ENCODE results near the gene HPCAL1. TPM values are rescaled to one million over a fixed set of nuclear protein-coding genes. Genes with fewer than 3 reads are reported as not detected.

HPCAL1 gene
- total and polyA plus RNA-seq, 8 donors = 22.1 to 32.7 (median 26.4) TPM

DNA sequence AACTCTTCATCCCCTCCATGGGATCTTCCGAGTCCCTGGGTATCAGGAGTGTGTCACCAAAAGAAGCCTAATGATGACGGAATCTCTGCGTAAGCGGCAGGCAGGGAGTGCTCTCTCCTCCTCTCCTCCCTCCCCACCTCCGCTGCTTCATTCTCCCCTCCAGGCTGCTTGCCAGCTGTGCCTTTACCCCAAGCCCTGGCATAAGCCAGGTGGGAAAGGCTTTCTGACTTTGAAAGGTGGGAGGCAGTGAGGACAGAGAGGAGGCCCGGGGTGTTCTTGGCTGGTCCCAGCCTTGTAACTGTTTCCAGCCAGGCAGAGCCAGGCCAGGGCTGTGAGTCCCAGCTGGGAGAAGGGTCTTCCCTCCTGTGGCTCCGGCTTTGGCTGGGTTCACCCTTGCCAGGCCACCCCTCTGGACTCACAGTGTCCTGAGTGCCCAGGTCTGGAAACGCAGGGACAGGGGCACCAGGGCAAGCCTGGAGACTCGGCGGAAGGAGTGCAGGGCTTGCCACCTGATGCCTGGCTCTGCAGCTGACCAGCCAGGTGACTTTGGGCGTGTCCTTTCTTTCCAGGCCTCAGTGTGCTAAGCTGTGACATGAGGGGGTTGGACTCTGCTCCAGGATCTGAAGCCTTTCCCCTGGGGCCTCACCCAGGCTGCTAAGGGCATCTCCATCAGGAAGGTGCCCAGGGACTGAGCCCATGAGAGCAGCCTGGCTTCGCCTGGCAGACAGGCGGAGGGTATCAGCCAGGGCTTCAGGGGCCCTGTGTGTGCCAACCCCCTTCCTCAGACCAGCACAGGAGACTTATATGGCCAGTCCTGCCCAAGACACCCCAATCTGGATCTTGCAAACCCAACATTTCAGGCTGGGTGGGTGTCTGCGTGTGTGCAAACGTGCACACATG, 32.7 kb upstream of the HPCAL1 start:
- peak in 1 of 6 donors; percentile 69 for DNase-seq
- peak in 1 of 4 donors; percentile 4 for ATAC-seq
- no peak for FAIRE-seq

DNA sequence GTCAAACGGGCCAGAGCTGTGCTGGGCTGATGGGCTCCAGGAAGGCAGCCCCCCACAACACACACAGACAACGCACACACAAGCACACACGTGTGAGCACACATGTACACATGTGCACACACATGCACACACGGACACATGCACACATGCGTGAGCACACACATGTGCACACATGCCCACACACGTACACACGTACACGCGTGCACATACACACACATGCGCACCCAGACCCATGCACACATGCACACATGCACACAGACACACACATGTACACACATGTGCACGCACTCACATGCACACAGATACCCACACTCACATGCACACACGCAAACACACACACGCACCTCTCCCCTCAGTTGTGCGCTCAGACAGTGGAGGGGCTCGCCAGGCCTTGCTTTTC, 31.2 kb upstream of the HPCAL1 start:
- Histone ChIP-seq H3K36me3 (no peaks in the 10 kb centered on the region), H3K27ac (peak overlapping the region in 2 of 4 donors; percentile 63 to 77), H3K27me3 (no peaks in the 10 kb centered on the region), H3K4me1 (peaks cover 5 to 16% (median 15%) of the 10 kb centered on the region in 3 donors), H3K9me3 (no peaks in the 10 kb centered on the region), H3K4me3 (no peak overlapping the region)
- TF ChIP-seq, protein P1, sequence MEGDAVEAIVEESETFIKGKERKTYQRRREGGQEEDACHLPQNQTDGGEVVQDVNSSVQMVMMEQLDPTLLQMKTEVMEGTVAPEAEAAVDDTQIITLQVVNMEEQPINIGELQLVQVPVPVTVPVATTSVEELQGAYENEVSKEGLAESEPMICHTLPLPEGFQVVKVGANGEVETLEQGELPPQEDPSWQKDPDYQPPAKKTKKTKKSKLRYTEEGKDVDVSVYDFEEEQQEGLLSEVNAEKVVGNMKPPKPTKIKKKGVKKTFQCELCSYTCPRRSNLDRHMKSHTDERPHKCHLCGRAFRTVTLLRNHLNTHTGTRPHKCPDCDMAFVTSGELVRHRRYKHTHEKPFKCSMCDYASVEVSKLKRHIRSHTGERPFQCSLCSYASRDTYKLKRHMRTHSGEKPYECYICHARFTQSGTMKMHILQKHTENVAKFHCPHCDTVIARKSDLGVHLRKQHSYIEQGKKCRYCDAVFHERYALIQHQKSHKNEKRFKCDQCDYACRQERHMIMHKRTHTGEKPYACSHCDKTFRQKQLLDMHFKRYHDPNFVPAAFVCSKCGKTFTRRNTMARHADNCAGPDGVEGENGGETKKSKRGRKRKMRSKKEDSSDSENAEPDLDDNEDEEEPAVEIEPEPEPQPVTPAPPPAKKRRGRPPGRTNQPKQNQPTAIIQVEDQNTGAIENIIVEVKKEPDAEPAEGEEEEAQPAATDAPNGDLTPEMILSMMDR (IDR thresholded peaks at IDR 0.05) = no peak
- peak in 1 of 6 donors; percentile 40 for DNase-seq
- WGBS, 2 donors = 80 to 86% methylated on average over 15 of the region's 15 CpGs
- no peak for FAIRE-seq
- no peak for ATAC-seq
- intact Hi-C loops (cut with DNase I) = loop anchor here in 1 of 3 donors (10.0 kb wide), 1 partner anchor 133 kb away; no protein-coding TSS in a partner anchor

More for the DNA sequence above, 32.7 kb upstream of the HPCAL1 start:
- H3K4me3 ChIP-seq = no peak overlapping the region
- 92 to 96% methylated on average over 15 of the region's 15 CpGs for WGBS, 2 donors
- no peaks in the 10 kb centered on the region for H3K36me3 ChIP-seq
- peak overlapping the region; percentile 32 to 77 (median 62) for H3K27ac ChIP-seq
- intact Hi-C loops (cut with DNase I) = loop anchor here in 1 of 3 donors (10.0 kb wide), 1 partner anchor 135 kb away; no protein-coding TSS in a partner anchor
- H3K4me1 ChIP-seq = peaks cover 5 to 16% (median 15%) of the 10 kb centered on the region in 3 donors
- TF ChIP-seq, protein P1 (IDR thresholded peaks at IDR 0.05) = no peak
- H3K9me3 ChIP-seq = no peaks in the 10 kb centered on the region
- H3K27me3 ChIP-seq = no peaks in the 10 kb centered on the region

DNA sequence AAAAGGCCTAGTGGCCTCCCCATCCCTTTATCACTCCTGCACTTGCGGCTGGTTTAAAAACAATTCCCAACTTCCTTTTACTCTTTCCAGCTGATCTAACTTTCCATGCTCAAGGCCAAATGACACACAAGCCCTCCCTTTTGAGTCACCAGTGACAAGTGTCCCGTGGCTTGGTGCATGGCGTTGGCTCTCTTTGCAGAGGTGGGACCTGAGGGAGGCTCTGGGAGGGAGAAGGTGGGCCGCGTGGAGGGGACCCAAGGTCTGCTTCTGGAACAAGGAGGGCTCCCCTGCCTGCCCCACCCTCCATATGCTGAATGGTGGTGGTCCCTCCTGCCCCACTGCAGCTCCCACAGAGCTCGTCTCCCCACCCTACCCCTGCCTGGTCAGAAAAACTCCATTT, 30.8 kb upstream of the HPCAL1 start:
- no peaks in the 10 kb centered on the region for H3K9me3 ChIP-seq
- FAIRE-seq (no peak), DNase-seq (peak in 4 of 6 donors; percentile 40 to 61 (median 56)), ATAC-seq (peak; percentile 49 to 68 (median 57))
- H3K4me1 ChIP-seq = peaks cover 5 to 16% (median 15%) of the 10 kb centered on the region in 3 donors
- WGBS, 2 donors = 55 to 57% methylated on average over 6 of the region's 6 CpGs
- no peaks in the 10 kb centered on the region for H3K27me3 ChIP-seq
- H3K27ac ChIP-seq = peak overlapping the region in 1 of 4 donors; percentile 77
- TF ChIP-seq, protein P1 (IDR thresholded peaks at IDR 0.05) = no peak
- H3K4me3 ChIP-seq = no peak overlapping the region
- H3K36me3 ChIP-seq = no peaks in the 10 kb centered on the region
- intact Hi-C loops (cut with DNase I) = loop anchor here in 1 of 3 donors (10.0 kb wide), 1 partner anchor 133 kb away; no protein-coding TSS in a partner anchor

DNA sequence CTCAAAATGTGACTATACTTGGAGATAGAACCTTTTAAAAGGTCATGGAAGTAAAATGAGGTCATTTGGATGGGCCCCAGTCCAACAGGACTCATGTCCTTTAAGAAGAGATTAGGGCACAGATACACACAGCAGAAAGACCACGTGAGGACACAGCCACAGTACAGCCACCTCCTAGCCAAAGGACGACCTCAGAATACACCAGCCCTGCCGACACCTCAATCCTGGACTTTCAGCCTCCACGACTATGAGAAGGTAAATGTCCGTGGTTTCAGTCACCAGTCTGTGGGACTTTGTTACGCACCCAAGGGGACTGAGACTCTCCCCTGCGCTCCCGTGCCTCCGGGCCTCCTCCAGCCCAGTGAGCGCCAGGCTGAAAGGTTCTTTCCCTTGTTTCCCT, 30.2 kb upstream of the HPCAL1 start:
- H3K4me3 ChIP-seq = no peak overlapping the region
- H3K27ac ChIP-seq = peak overlapping the region in 1 of 4 donors; percentile 77
- TF ChIP-seq, protein P1 (IDR thresholded peaks at IDR 0.05) = no peak
- FAIRE-seq = no peak
- 84 to 85% methylated on average over 10 of the region's 10 CpGs for WGBS, 2 donors
- H3K36me3 ChIP-seq = no peaks in the 10 kb centered on the region
- intact Hi-C loops (cut with DNase I) = loop anchor here in 1 of 3 donors (10.0 kb wide), 1 partner anchor 132 kb away; no protein-coding TSS in a partner anchor
- no peak for ATAC-seq
- DNase-seq = no peak
- H3K27me3 ChIP-seq = no peaks in the 10 kb centered on the region
- no peaks in the 10 kb centered on the region for H3K9me3 ChIP-seq
- H3K4me1 ChIP-seq = peaks cover 3 to 16% (median 15%) of the 10 kb centered on the region in 3 donors
